ENCODE data around the gene ZNF646.

DNA sequence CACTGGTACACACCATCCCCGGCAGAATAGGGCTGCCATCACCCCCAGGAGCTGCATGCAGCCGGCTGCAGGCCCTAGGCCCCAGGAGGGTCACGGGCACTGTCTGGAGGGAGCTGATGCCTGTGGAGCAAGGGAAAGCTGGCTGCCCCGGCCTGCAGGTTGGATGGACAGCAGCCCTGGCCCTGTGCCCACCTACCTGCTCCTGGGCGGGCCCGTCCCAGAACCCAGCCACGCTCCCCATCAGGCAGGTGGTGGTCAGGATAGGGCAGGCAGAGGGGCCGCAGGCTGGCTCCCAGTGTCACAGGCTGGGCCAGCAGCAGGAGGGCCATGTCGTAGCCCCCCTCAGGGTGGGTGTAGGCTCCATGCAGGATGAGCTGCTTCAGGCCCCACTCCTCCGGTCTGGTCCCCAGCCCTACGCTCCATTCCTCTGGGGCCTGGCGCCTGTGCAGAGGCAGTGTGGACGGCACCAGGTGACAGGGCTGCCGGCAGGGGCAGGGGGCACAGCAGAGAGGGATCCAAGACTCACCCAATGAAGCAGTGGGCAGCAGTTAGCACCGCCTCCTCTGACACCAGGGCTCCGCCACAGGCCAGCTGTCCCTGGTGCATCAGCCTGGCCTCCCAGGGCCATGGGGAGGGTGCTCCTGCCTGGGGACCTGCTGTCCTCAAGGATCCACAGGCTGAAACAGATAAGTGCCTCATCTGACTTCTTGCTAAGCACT is 10.5 kb downstream of the ZNF646 start:
- TF ChIP-seq CTCF (IDR thresholded peaks at IDR 0.05) = no peak
- TF ChIP-seq POLR2A (IDR thresholded peaks at IDR 0.05) = no peak
- no peak for TF ChIP-seq POLR2AphosphoS5 (IDR thresholded peaks at IDR 0.05; ENCODE audit: insufficient read depth in 1 of 2, low read depth in 1 of 2)

All from vagina (tissue), 2 donors.